ENCODE data around the gene OGA.

DNA sequence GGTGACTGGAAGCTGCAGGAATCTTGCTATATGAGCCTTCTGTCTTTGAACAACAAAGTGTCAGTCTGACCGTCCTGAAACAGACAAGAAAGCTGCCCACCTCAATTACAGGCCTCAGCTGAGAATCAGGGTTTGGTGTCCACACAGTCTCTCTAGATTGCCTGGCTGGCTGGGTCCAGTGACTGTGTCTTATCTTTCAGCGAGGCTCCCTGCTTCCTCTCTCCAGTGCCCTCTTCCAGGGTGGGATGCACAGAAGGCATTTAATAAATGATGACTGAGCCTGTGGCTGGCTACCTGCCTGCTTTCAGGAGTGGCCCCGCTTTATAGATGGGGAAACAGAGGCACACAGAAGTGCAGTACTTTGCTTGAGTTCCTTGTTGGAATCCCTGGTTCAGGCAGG lies 69.7 kb downstream of the OGA start:
- TF ChIP-seq POLR2A (IDR thresholded peaks at IDR 0.05; ENCODE audit: low read depth, low read length) (no peak), POLR2AphosphoS5 (IDR thresholded peaks at IDR 0.05; ENCODE audit: low read depth, low read length) (no peak), SPI1 (IDR thresholded peaks at IDR 0.05; ENCODE audit: low read depth, low read length) (no peak), TAF1 (IDR thresholded peaks at IDR 0.05; ENCODE audit: low read depth, low read length) (no peak), POU2F2 (IDR thresholded peaks at IDR 0.05; ENCODE audit: low read depth, low read length) (no peak)

Data from GM12891 (cell line).